Right ventricle myocardium superior (tissue), 1 donor: ENCODE measurements around the gene NT5C3A. TPM values are rescaled to one million over a fixed set of nuclear protein-coding genes. Genes with fewer than 3 reads are reported as not detected.
"Not testable (repeated sequence)": the region's sequence is repeated elsewhere in the genome, so short reads cannot be mapped to it uniquely, and the experiment has no call there.

Source experiments
- ATAC-seq: fragments of 200-7000 bp; cut with Tn5 transposase; one replicate; pipeline ENCODE4 v1.9.1; 2020; ENCODE audit warnings: mild to moderate bottlenecking; ENCODE audit not compliant: poor library complexity
- DNase-seq: peaks from one replicate; pipeline ENCODE4 v3.0.0-alpha.2; 2020
- intact Hi-C: fragments of 100-400 bp; cut with DNase I; formaldehyde crosslinking; loops from one replicate; pipeline ENCODE4 v1.11.2; 2022
- total RNA-seq: library from RNA; stranded (reverse); fragmentation: NEBNext Ultra II Directional; extraction: Animal tissue kit (Norgen Biotek cat#: 25700); gene quantifications from one replicate; pipeline ENCODE4 v1.2.1, GENCODE V29; 2021
- donor health status: DM: no; HTN: yes; CAD: no; lungs with severe emphysema.

NT5C3A gene
- total RNA-seq, 1 donor from 2014 or later: 21.6 TPM

DNA sequence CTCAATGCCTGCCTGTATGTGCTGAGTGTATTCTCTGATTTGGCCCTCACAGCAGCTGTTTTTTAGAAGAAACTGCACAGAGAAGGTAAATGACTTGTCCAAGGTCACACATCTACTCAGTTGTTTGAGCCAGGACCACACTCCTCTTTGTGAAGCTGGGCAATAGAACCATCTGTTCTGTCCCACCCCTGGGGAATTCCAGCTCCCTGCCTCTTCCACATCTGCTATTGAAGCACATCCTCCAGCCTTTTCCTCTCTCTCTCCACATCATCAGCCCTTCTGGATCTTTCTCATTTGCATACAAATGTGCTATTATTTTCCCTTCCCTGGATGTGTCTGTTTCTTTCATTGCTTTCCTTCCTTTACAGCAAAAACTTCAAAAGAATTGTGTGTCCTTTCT is 59.5 kb downstream of the NT5C3A start:
- ATAC-seq, intact Hi-C loops, DNase-seq: not testable (repeated sequence)

DNA sequence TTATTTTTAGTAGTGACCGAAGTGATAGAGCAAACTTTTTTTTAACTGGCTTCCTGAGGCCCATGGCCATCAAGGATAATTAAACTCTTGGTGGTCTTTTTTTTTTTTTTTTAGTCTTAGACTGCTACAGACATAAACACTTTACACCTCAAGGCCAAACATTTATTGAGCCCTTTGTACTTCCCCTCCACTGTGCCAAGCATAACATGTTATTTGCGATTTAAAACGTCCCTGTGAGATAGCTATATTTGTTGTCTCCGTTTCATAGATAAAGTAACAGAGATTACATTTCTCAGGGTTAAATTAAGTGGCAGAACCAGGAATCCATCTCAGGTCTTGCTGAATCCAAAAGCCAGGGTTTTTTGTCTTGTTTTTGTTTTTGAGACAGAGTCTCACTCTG is 63.2 kb downstream of the NT5C3A start:
- ATAC-seq, DNase-seq, intact Hi-C loops: not testable (repeated sequence)

DNA sequence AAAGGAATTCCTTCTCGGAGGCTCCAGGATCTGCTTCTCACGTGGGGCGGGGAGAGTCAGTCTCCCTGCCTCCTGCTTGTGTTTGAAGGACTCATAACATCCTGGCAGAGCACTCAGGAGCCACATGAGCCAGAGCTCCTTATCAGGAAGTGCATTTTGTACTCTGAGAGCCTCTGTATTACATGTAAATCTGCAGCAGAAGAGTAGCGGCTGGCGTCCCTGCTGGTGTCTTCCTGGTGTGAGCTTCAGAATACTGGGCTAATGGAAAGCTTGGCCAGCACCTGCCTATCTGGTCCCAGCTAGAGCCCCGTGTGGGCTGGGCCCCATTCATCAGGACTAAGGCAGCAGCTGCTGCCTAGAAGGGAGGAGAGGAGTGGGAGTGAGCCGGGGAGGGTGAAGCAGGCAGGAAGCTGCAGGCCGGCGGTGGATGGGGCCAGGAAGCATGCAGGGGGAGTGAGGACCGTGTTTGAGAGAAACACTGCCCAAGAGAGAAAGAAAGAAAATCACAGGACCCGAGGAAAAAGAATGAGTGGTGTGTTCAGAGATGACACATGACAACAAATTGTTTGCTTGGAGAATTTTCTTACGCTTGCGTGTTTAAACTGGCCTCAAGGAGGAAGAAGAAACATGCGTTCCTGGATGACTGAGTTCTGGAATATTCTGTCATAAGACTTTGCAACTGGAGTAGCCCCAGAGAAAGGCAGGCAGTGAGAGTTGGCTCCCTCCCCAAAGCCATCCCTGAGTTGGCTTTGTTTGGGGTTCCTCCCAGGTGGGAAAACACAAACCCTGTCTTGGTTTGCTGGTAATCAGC is 64.0 kb downstream of the NT5C3A start:
- intact Hi-C loops: not testable (repeated sequence)
- ATAC-seq: peak; percentile 92
- DNase-seq: peak; percentile 62

DNA sequence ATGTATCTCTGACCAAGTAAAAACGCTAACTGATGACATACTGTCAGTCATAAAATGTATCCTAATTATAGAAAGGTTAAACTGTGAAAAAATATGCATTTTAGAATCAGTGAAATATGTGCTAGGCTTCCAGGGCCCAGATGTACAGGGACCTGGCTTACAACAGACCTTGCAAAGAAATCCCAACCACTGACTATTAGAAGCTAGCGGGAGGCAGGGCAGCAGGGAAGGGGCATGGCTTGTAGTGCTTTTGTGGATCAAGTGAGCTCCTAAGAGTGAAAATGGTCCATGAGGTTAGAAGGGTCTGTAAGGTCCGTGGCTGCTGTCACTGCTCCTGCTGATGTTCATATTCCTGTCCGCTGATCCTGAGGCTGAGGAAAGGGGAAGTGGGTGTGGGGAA is 64.6 kb downstream of the NT5C3A start:
- DNase-seq, ATAC-seq, intact Hi-C loops: not testable (repeated sequence)

DNA sequence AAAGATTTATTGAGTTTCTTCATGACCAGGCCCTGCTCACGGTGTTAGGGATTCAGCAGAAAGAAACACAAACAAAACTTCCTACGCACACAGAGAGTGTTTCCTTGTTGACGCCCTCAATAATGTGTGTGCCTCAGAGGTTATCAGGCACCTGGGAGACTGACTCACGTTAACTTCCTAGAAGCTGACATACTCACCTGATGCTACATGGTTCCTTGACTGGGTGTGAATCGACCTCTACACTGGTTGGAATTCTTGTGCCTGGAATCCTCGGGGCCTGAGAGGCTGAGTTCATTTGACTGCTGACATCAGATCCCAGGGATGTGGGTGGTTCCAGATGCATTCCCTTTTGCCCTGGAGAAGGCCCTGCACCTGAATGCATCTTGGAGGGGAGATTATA is 69.8 kb downstream of the NT5C3A start:
- intact Hi-C loops, ATAC-seq, DNase-seq: not testable (repeated sequence)

DNA sequence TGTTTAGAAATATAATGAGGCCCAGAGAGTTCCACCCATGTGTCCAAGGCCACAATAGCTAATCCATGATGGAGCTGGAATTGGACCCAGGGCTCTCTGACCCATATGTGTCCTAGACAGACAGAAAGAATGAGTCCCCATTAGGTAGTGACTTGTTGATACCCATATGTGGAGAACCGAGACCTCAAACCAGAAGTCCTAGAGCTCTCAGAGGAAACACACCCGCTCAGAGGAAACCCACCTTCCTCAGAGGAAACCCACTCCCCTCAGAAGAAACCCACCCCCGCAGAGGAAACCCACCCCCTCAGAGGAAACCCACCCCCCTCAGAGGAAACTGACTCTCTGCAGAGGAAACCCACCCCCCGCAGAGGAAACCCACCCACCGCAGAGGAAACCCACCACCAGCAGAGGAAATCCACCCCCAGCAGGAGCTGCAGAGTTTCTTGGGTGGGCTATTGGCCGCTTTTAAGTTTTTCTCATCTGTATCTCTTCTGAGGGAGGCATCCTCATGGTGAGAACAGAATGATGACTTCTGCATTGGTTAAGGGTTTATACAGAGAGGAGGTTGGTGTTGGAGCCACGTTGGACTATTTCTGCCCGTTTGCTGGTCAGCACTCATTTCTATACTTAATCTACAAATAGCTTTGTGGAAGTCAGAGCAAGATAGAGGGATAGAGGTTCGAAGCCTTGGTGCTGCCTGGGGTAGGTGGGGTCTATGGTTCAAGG is 70.4 kb downstream of the NT5C3A start:
- intact Hi-C loops, ATAC-seq, DNase-seq: not testable (repeated sequence)

DNA sequence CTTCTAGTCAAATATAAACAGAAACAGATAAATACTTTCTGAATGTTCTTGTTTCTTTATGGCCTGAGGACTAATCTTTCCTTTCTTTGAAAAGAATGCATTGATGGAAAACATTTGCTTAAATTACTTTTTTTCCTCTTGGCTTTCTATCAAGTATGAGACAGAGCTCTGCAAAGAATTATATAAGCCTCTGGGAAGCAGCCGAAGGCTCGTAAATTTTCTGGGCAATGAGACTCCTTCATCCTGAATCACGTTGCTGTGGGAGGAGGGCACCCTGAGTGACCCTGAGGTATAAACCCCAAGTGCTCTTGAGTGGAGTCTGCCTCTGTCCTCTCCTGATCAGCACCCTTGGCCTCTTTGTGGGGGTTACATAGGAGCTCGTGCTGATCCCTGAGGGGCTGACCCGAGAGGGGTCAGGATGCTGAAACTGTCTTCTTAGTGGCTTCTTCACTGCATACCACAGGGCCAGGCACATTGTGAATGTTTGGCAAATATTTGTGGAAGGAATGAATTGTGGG is 71.4 kb downstream of the NT5C3A start:
- ATAC-seq, intact Hi-C loops, DNase-seq: not testable (repeated sequence)

DNA sequence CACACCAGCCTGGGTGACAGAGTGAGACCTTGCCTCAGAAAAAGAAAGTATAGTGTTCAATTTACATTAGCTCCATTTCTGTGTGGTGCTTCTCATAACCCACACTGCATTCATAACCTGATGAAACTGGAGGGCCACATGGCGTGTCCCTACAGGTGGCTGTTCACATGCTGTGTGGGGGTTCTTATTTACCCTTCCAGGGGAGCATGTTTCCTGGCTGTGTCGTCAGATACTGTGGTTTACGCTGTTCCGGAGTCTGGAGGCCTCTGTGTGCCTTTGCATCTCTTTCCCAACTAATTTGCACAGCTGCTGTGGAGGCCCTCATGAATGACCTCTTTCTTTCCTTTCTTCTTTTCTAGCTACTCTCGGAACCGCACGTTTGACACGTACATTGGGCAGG is 74.4 kb downstream of the NT5C3A start:
- ATAC-seq, intact Hi-C loops, DNase-seq: not testable (repeated sequence)

DNA sequence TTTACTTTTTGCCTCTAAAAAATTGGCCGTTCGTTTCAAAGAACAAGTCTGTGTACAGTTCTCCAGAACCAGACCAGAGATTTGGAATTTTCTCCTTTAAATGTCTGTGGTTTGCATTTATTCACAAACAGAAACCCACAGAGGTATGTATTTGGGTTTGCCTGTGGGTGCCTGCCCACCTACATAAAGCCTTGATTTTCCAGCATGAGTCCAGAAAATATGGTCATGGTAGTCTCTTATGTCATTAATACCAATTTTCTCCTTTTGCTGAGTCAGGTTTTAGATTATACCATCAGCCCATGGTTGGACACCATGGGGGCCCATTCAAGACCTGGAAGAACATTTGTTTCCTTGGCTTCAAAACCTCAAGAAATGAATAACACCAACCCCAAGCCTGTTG is 82.7 kb downstream of the NT5C3A start:
- intact Hi-C loops, ATAC-seq, DNase-seq: not testable (repeated sequence)

DNA sequence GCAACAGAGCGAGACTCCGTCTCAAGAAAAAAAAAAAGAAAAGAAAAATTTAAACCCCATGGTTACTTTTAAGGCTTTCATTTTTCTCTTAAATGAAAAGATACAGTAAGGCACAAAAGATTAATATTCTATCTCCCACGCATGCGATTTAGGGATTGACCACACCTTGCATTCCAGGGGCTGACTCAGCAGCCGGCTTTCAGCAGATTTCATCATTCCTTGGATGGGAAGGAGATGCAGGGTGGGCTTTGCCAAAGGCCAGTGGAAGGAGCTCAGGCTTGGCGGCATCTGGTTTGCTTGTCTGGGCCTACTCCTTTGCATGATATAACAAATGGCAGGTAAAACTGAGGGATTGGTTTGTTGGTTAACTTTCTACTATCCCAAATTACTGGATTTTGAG is 83.3 kb downstream of the NT5C3A start:
- DNase-seq, intact Hi-C loops, ATAC-seq: not testable (repeated sequence)

DNA sequence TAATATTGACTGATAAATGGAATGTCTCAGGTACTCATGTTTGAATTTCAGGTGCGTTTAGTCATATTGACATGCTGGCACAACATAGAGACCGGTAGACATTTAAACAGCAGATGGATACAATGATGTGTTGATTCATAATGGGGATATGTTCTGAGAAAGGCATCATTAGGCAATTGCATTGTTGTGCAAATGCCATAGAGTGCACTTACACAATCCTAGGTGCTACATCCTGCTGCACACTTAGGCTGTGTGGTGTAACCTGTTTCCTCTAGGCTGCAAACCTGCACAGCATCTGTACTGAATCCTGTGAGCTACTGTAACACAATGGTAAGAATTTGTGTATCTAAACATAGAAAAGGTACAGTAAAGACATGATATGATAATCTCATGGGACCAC is 85.4 kb downstream of the NT5C3A start:
- ATAC-seq, DNase-seq, intact Hi-C loops: not testable (repeated sequence)

DNA sequence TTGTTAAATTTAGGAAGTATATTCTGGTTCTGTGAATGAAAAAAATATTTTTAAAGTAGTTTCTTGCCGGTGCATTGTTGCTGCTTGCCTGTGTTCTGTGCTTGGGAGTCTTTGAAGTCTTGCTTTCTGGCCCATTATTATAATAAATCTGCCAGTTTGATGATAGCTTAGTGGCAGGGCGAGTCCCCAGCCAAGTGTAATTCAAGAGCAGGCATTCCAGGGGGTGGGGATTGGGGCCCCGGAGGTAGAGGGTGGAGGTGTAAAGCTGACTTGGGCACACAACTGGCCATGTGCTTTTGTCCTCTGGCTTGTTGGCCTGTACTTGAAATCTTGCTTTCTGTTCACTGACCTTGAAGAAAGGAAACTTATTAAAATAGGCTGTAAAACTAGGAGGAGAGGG is 90.6 kb downstream of the NT5C3A start:
- peak; percentile 86 for ATAC-seq
- DNase-seq, intact Hi-C loops: not testable (repeated sequence)

DNA sequence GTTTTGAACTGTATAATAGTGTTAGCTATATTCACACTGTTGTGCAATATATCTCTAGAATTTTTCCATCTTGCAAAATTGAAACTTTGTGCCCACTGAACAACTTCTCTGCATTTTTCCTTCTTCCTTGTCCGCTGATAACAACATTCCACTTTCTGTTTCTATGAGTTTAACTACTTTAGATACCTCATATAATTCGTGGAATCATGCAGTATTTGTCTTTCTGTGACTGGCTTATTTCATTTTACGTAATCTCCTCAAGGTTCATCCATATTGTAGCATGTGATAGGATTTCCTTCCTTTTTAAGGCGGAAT is 95.4 kb downstream of the NT5C3A start:
- DNase-seq, ATAC-seq, intact Hi-C loops: not testable (repeated sequence)

DNA sequence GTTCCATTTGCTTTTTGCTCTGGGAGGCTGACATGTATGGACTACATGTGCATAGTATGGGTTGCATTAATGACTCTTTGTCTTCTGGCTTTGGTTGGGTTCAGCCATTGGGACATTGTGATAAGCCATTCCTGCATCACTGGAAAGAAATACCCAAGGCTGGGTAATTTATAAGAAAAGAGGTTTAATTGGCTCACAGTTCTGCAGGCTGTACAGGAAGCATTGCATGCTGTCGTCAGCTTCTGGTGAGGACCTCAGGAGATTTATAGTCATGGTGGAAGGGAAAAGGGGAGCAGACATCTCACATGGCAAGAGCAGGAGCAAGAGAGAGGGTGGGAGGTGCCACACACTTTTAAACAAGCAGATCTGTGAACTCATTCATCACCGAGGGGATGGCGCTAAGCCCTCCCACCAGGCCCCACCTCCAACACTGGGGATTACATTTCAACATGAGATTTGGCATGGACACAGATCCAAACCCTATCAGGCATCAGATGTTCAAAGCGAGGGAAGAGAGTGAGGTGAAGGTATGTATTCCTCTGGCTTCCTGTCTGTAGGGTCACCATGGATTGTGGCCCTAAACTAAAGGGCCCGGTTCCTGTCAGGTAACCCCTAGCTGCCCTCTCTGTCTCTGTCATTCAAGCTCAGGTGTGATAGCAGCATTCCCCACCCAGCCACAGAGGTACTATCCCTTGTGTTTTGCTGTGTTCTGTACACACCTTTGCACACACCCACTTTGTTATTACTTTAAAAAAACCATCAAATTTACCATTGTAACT is 95.9 kb downstream of the NT5C3A start:
- DNase-seq, intact Hi-C loops, ATAC-seq: not testable (repeated sequence)

DNA sequence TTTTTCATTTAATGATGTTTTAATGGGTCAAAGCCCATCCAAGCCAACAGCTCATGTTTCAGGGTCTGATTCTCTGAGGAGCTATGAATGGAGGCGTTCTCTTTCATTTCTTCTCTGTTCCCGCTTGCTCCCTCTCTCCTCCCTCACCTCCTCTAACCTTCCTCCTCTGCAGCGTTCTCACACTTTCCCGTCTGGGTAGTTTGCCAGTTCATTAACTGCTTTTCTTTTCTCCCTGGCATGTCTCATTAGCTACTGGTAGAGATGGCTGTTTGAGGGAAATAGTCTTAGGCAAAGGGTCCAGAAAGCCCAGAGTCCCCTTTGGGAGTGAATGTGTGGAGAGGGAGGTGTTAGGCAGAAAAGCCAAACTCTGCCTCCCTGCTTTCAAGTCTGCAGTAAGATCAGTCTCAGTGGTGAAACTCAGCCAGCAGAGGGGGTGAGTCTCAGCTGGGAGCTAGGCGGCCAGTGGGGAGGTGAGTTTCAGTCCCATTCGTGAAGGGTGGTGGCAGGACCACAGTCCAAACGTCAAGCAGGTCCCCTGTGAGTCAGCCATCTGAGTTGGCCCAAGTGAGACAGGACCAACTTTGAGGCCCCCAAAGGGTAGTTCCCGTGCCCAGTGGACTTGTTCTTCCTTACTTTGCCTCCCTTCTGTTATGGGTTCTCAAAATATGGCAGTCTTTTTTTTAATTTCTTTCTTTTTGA is 98.0 kb downstream of the NT5C3A start:
- peak; percentile 86 for ATAC-seq
- intact Hi-C loops, DNase-seq: not testable (repeated sequence)
